ENCODE measurements around the gene COL6A1.

- TF ChIP-seq CTCF (IDR thresholded peaks at IDR 0.05) (no peak), POLR2A (IDR thresholded peaks at IDR 0.05) (no peak)
Measured at GRCh38 chr21:45947716-45948255, 33.8 kb upstream of the COL6A1 start.
